K562 (cell line): ENCODE measurements around the gene RNASEH2C. TPM values are rescaled to one million over a fixed set of nuclear protein-coding genes. Genes with fewer than 3 reads are reported as not detected.
"Not testable (repeated sequence)": the region's sequence is repeated elsewhere in the genome, so short reads cannot be mapped to it uniquely, and the experiment has no call there.

ENCODE experiments used
- ATAC-seq: fragments of 200-7000 bp; cut with Tn5 transposase; 3 replicates; pipeline ENCODE4 v1.9.1; 2020; ENCODE audit warnings: moderate library complexity
- BruUV-seq: library from RNA; stranded (reverse); fragments of 400-500 nt; replicated peaks from 2 replicates; lab custom pipeline; 2021; lab: Mats Ljungman, UMichigan
- CTCF ChIA-PET: fragments of 300-600 bp; formaldehyde crosslinking; extraction: SDS; loops from one replicate; lab custom pipeline; 2021; ENCODE audit warnings: low intra/inter-chr PET ratio; lab: Yijun Ruan, JAX
- POLR2A ChIA-PET: fragments of 300-600, 350-650 bp; sonication (Branson Sonifier 250); formaldehyde crosslinking; extraction: SDS; loops from one replicate; lab custom pipeline; 2021; ENCODE audit warnings: antibody characterized with exemption, inconsistent platforms; lab: Yijun Ruan, JAX
- DNase-seq, 4 experiments: peaks; one replicate each; pipeline versions ENCODE4 v3.0.0 to v3.0.0-alpha.2; 2011 to 2018; ENCODE audit warnings: low spot score in 3 of 4, mixed read lengths in 3 of 4; ENCODE audit errors: extremely low read depth in 1 of 4
- FAIRE-seq: peaks from 2 replicates; lab custom pipeline; 2011; peaks lifted over from hg19 to GRCh38; lab: Jason Lieb, UNC
- H2AFZ ChIP-seq: 2 replicates; pipeline ENCODE4 v1.6.0; 2011; ENCODE audit warnings: low read depth, low read length, control low read depth, inconsistent platforms
- H3K27ac ChIP-seq: fragments of 200-600 bp; 3 replicates; pipeline ENCODE4 v1.8.0; 2011; ENCODE audit warnings: low read depth, mild to moderate bottlenecking, control low read depth, inconsistent platforms, low read length, moderate library complexity, mixed read lengths; ENCODE audit errors: extremely low read depth
- H3K27me3 ChIP-seq, 2 experiments: fragments of 300-600 bp in 1 of 2; 2 replicates in 1 of 2; 3 replicates in 1 of 2; pipeline versions ENCODE4 v1.6.0 to v1.8.0; 2011; ENCODE audit warnings: inconsistent platforms in 2 of 2, low read length in 2 of 2, mild to moderate bottlenecking in 1 of 2, mixed read lengths in 1 of 2, moderate library complexity in 1 of 2; ENCODE audit not compliant: control insufficient read depth in 2 of 2, insufficient read depth in 2 of 2
- H3K36me3 ChIP-seq: fragments of 300-600 bp; 3 replicates; pipeline ENCODE4 v1.8.0; 2011; ENCODE audit warnings: mild to moderate bottlenecking, low read length, inconsistent platforms; ENCODE audit not compliant: control insufficient read depth, insufficient read depth
- H3K4me1 ChIP-seq, 2 experiments: fragments of 200-600 bp in 1 of 2; replicated peaks in 1 of 2; 2 replicates in 1 of 2; 3 replicates in 1 of 2; pipeline versions ENCODE4 v1.5.1 to v1.8.0; 2011; ENCODE audit warnings: inconsistent platforms in 2 of 2, low read length in 2 of 2, mild to moderate bottlenecking in 1 of 2, mixed read lengths in 1 of 2, moderate library complexity in 1 of 2; ENCODE audit not compliant: control insufficient read depth in 2 of 2, insufficient read depth in 2 of 2
- H3K4me2 ChIP-seq: 2 replicates; pipeline ENCODE4 v1.6.1; 2011; ENCODE audit warnings: low read length, control low read depth, inconsistent platforms, mixed read lengths; ENCODE audit not compliant: insufficient read depth
- H3K4me3 ChIP-seq: fragments of 200-600 bp; sonication (generic), shearing (Covaris generic); 2 replicates; pipeline ENCODE4 v1.5.1; 2016; ENCODE audit warnings: control low read depth, inconsistent platforms
- H3K79me2 ChIP-seq: fragments of 200-600 bp; 3 replicates; pipeline ENCODE4 v1.8.0; 2011; ENCODE audit warnings: low read length, inconsistent platforms; ENCODE audit not compliant: control insufficient read depth, insufficient read depth
- H3K9ac ChIP-seq, 2 experiments: 2 replicates each; pipeline versions ENCODE4 v1.6.0 to v1.6.1; 2011; ENCODE audit warnings: low read depth in 2 of 2, low read length in 2 of 2, control low read depth in 1 of 2, inconsistent platforms in 1 of 2, mild to moderate bottlenecking in 1 of 2, mixed read lengths in 1 of 2; ENCODE audit not compliant: insufficient read depth in 1 of 2
- H3K9me1 ChIP-seq: one replicate; pipeline ENCODE4 v1.6.0; 2011; ENCODE audit warnings: inconsistent platforms, mild to moderate bottlenecking, low read length, moderate library complexity; ENCODE audit not compliant: control insufficient read depth, insufficient read depth
- H3K9me3 ChIP-seq: replicated peaks from 2 replicates; pipeline ENCODE4 v1.5.1; 2011; ENCODE audit warnings: low read depth, low read length, inconsistent platforms; ENCODE audit not compliant: control insufficient read depth, insufficient read depth
- H4K20me1 ChIP-seq: replicated peaks from 2 replicates; pipeline ENCODE4 v1.6.1; 2011; ENCODE audit warnings: low read length, inconsistent platforms, mixed read lengths; ENCODE audit not compliant: control insufficient read depth, insufficient read depth
- ADNP ChIP-seq: fragments of 200-800 bp; sonication (Bioruptor generic); IDR thresholded peaks from 2 replicates; pipeline ENCODE4 v1.6.1; 2016; ENCODE audit warnings: missing genetic modification characterization, missing compliant biosample characterization
- BCOR ChIP-seq: fragments of 450-650 bp; IDR thresholded peaks from 2 replicates; pipeline ENCODE4 v1.6.1; 2016
- EGR1 ChIP-seq: fragments of 450-650 bp; conservative IDR thresholded peaks from 2 replicates; pipeline ENCODE4 v1.6.1; 2017; ENCODE audit warnings: mild to moderate bottlenecking
- EP400 ChIP-seq: fragments of 450-650 bp; IDR thresholded peaks from 2 replicates; pipeline ENCODE4 v1.6.1; 2017; ENCODE audit warnings: antibody characterized with exemption, mild to moderate bottlenecking, moderate library complexity
- KDM1A ChIP-seq, 2 experiments: fragments of 450-650 bp; IDR thresholded peaks; 2 replicates each; pipeline ENCODE4 v1.6.1; 2016; ENCODE audit warnings: mild to moderate bottlenecking in 2 of 2
- SMARCA5 ChIP-seq: fragments of 450-650 bp; IDR thresholded peaks from 2 replicates; pipeline ENCODE4 v1.6.1; 2016
- ZKSCAN8 ChIP-seq: fragments of 200-800 bp; sonication (Bioruptor generic); IDR thresholded peaks from 2 replicates; pipeline ENCODE4 v1.6.1; 2016; ENCODE audit warnings: missing genetic modification characterization, missing compliant biosample characterization
- ZNF316 ChIP-seq: fragments of 450-650 bp; IDR thresholded peaks from 2 replicates; pipeline ENCODE4 v1.6.1; 2016
- ZNF584 ChIP-seq: fragments of 200-800 bp; sonication (Bioruptor generic); IDR thresholded peaks from 2 replicates; pipeline ENCODE4 v1.6.1; 2016; ENCODE audit warnings: low read depth, mild to moderate bottlenecking, missing genetic modification characterization, missing compliant biosample characterization
- WGBS: fragments of 100-300 bp; shearing (Covaris generic); methylation state at CpG from one replicate; pipeline ENCODE4 v1.1.6; 2016; ENCODE audit warnings: low coverage, mixed read lengths; ENCODE audit not compliant: insufficient coverage; ENCODE audit errors: missing lambda C conversion rate; 5-methylcytosine and 5-hydroxymethylcytosine counted together
- in situ Hi-C: fragments of 300-500 bp; cut with MboI; formaldehyde crosslinking; loops from 4 replicates; pipeline ENCODE4 v1.15.0; 2018; ENCODE audit warnings: inconsistent platforms, mixed read lengths
- intact Hi-C: fragments of 100-400 bp; cut with micrococcal nuclease; formaldehyde crosslinking; loops from 2 replicates; pipeline ENCODE4 v1.14.2; 2022
- polyA plus RNA-seq, 8 experiments: library from polyadenylated mRNA; depleted of rRNA in 4 of 8; stranded (reverse) in 5 of 8; unstranded in 3 of 8; fragments of >200 nt; fragmentation: Nextera tagmentation in 2 of 8; fragmentation: Illumina TruSeq in 1 of 8; extraction: Ambion mirVana in 2 of 8; extraction: Trizol in 1 of 8; gene quantifications; 2 replicates each; pipeline versions ENCODE4 v1.2.1 to v1.2.3, GENCODE V29; 2011 to 2014; ENCODE audit warnings: inconsistent platforms in 1 of 8, missing spikeins in 1 of 8
- total RNA-seq, 7 experiments: library from RNA; depleted of rRNA in 6 of 7; stranded (reverse); fragments of >200 nt in 6 of 7; fragmentation: Illumina TruSeq in 2 of 7; extraction: Trizol in 2 of 7; gene quantifications; 2 replicates each; pipeline versions ENCODE4 v1.2.1 to v1.2.3, GENCODE V29; 2011 to 2021; ENCODE audit warnings: low replicate concordance in 1 of 7

The RNASEH2C gene
- total and polyA plus RNA-seq, 9 of the 15 experiments (the other 6 are each of a cell fraction or from before 2014, with no cell fraction given): 5.4 to 78.2 (median 15.6) TPM

GRCh38 chr11:65691847-65692246 lies 28.8 kb downstream of the RNASEH2C start:
- H3K79me2 ChIP-seq, H4K20me1 ChIP-seq, H3K4me2 ChIP-seq, H3K27me3 ChIP-seq, in situ Hi-C loops, BruUV-seq, H3K36me3 ChIP-seq, H3K4me3 ChIP-seq, intact Hi-C loops, DNase-seq, FAIRE-seq, H3K9me3 ChIP-seq, H3K9me1 ChIP-seq: not testable (repeated sequence)
- CTCF ChIA-PET: interaction anchor here (1.1 kb wide), 1 partner anchor 297 kb away, joined by 3 read pairs; no protein-coding TSS in a partner anchor
- ATAC-seq: peak; percentile 39
- peak; percentile 41; the same call in 1 of the 2 replicates for TF ChIP-seq ADNP
- peak; percentile 64; the same call in 1 of the 2 replicates for TF ChIP-seq SMARCA5
- TF ChIP-seq ZNF316: 0 out of 2 replicates have a peak, but pooled peaks have one; percentile 24
- peak; percentile 17; the same call in 1 of the 2 replicates for TF ChIP-seq ZNF584 (CRISPR knock-in tag)
- peak; percentile 41; the same call in 1 of the 2 replicates for TF ChIP-seq EGR1
- TF ChIP-seq EP400: 0 out of 2 replicates have a peak, but pooled peaks have one; percentile 36
- TF ChIP-seq ZKSCAN8 (CRISPR knock-in tag): 0 out of 2 replicates have a peak, but pooled peaks have one; percentile 41
- peak; percentile 43 to 56; a peak in 3 of 4 replicates for TF ChIP-seq KDM1A (IDR thresholded peaks at IDR 0.05)
- TF ChIP-seq BCOR: peak; percentile 81; the same call in 1 of the 2 replicates
- Histone ChIP-seq H2AFZ (peak overlapping the region; percentile 96), H3K27ac (peak overlapping the region; percentile 82; the same call in 2 of the 3 replicates), H3K9ac (peak overlapping the region in 1 of 2 experiments; percentile 60; a peak in 2 of 4 replicates), H3K4me1 (peaks cover 8 to 14% of the 10 kb centered on the region in 2 experiments; a peak in 3 of 5 replicates)
- WGBS: 57% methylated on average over 8 of the region's 8 CpGs
- POLR2A ChIA-PET: interaction anchor here (0.6 to 1.4 kb wide), 7 partner anchors 9 to 300 kb away, joined by 3 to 4 read pairs (median 3); partner anchors contain the start of genes RELA and RNASEH2C
